ACC112 (cell line): Measurements from ENCODE around the gene DGKZ.
"Not testable (repeated sequence)": the region's sequence is repeated elsewhere in the genome, so short reads cannot be mapped to it uniquely, and the experiment has no call there.

ENCODE experiments used
- H2AFZ ChIP-seq: fragments of 200-600 bp; sonication (generic); one replicate; pipeline ENCODE4 v1.6.0; 2017; ENCODE audit warnings: antibody characterized with exemption, low read length; ENCODE audit not compliant: unreplicated experiment
- H3K27ac ChIP-seq: fragments of 200-600 bp; sonication (generic); 2 replicates; pipeline ENCODE4 v1.5.1; 2014; ENCODE audit warnings: low read depth, mild to moderate bottlenecking, antibody characterized with exemption, low read length, moderate library complexity
- H3K27me3 ChIP-seq: fragments of 200-600 bp; sonication (generic); 2 replicates; pipeline ENCODE4 v1.6.1; 2014; ENCODE audit warnings: mild to moderate bottlenecking, antibody characterized with exemption, low read length, moderate library complexity, mixed read lengths; ENCODE audit not compliant: insufficient read depth
- H3K36me3 ChIP-seq: fragments of 200-600 bp; sonication (generic); 2 replicates; pipeline ENCODE4 v1.6.1; 2016; ENCODE audit warnings: mild to moderate bottlenecking, antibody characterized with exemption, low read length, moderate library complexity, mixed read lengths; ENCODE audit not compliant: insufficient read depth
- H3K4me1 ChIP-seq: fragments of 200-600 bp; sonication (generic); one replicate; pipeline ENCODE4 v1.6.1; 2016; ENCODE audit warnings: low read length, mixed read lengths; ENCODE audit not compliant: insufficient read depth, unreplicated experiment, control insufficient read depth
- H3K4me3 ChIP-seq: fragments of 200-600 bp; sonication (generic); 2 replicates; pipeline ENCODE4 v1.5.1; 2014; ENCODE audit warnings: mild to moderate bottlenecking, low read depth, low read length
- H3K79me2 ChIP-seq: fragments of 200-600 bp; sonication (generic); one replicate; pipeline ENCODE4 v1.6.0; 2016; ENCODE audit warnings: low read length; ENCODE audit not compliant: control insufficient read depth, unreplicated experiment, insufficient read depth

The DGKZ gene

GRCh38 chr11:46377290-46377689 lies 30.0 kb downstream of the DGKZ start:
- no peak overlapping the region for H3K27ac ChIP-seq
- H3K79me2 ChIP-seq: no peaks in the 10 kb centered on the region
- H3K36me3 ChIP-seq: no peaks in the 10 kb centered on the region
- H2AFZ ChIP-seq: no peak overlapping the region
- no peaks in the 10 kb centered on the region for H3K4me1 ChIP-seq
- no peaks in the 10 kb centered on the region for H3K27me3 ChIP-seq
- H3K4me3 ChIP-seq: no peak overlapping the region

- H3K27me3 ChIP-seq: no peaks in the 10 kb centered on the region
- peaks cover 2% of the 10 kb centered on the region for H3K4me1 ChIP-seq
- no peak overlapping the region for H3K27ac ChIP-seq
- H3K79me2 ChIP-seq: no peaks in the 10 kb centered on the region
- H3K36me3 ChIP-seq: no peaks in the 10 kb centered on the region
- no peak overlapping the region for H2AFZ ChIP-seq
- H3K4me3 ChIP-seq: no peak overlapping the region
These were observed 30.6 kb downstream of the DGKZ start for GRCh38 chr11:46377831-46378230.

GRCh38 chr11:46378296-46378695 lies 31.0 kb downstream of the DGKZ start:
- peaks cover 5% of the 10 kb centered on the region for H3K4me1 ChIP-seq
- no peak overlapping the region for H3K27ac ChIP-seq
- H3K27me3 ChIP-seq: no peaks in the 10 kb centered on the region
- no peaks in the 10 kb centered on the region for H3K79me2 ChIP-seq
- no peak overlapping the region for H3K4me3 ChIP-seq
- H3K36me3 ChIP-seq: no peaks in the 10 kb centered on the region
- no peak overlapping the region for H2AFZ ChIP-seq

- H3K79me2 ChIP-seq: no peaks in the 10 kb centered on the region
- no peak overlapping the region for H3K27ac ChIP-seq
- no peaks in the 10 kb centered on the region for H3K36me3 ChIP-seq
- H3K27me3 ChIP-seq: no peaks in the 10 kb centered on the region
- H3K4me1 ChIP-seq: peaks cover 12% of the 10 kb centered on the region
- H3K4me3 ChIP-seq: no peak overlapping the region
- H2AFZ ChIP-seq: no peak overlapping the region
These were observed 31.7 kb downstream of the DGKZ start for GRCh38 chr11:46378811-46379481.

GRCh38 chr11:46379482-46380293 lies 32.4 kb downstream of the DGKZ start:
- H3K36me3 ChIP-seq: not testable (repeated sequence)

GRCh38 chr11:46380340-46381047 lies 33.2 kb downstream of the DGKZ start:
- Histone ChIP-seq H3K27me3 (no peaks in the 10 kb centered on the region), H3K4me1 (peaks cover 15% of the 10 kb centered on the region), H3K27ac (peak overlapping the region; percentile 32; the same call in 1 of the 2 replicates), H2AFZ (peak overlapping the region; percentile 54), H3K79me2 (no peaks in the 10 kb centered on the region), H3K36me3 (no peaks in the 10 kb centered on the region), H3K4me3 (peak overlapping the region; percentile 80)

More at GRCh38 chr11:46379482-46380293, 32.4 kb downstream of the DGKZ start:
- peaks cover 15% of the 10 kb centered on the region for H3K4me1 ChIP-seq
- not testable (repeated sequence) for H3K79me2 ChIP-seq, H3K27ac ChIP-seq, H3K27me3 ChIP-seq, H2AFZ ChIP-seq, H3K4me3 ChIP-seq

GRCh38 chr11:46381048-46381818 lies 34.0 kb downstream of the DGKZ start, which contains the start of gene MDK:
TSS of gene MDK (plus strand) at chr11:46381669. CDS start at chr11:46382058, 389 bp downstream.
- H3K4me3 ChIP-seq: peak within 1 kb of the TSS; percentile 84
- H2AFZ ChIP-seq: peak within 1 kb of the TSS; percentile 54
- H3K36me3 ChIP-seq: no peaks in the 10 kb centered on the region
- peaks cover 15% of the 10 kb centered on the region for H3K4me1 ChIP-seq
- no peaks in the 10 kb centered on the region for H3K79me2 ChIP-seq
- H3K27ac ChIP-seq: peak within 1 kb of the TSS; percentile 32; the same call in 1 of the 2 replicates
- H3K27me3 ChIP-seq: no peaks in the 10 kb centered on the region

- no peaks in the 10 kb centered on the region for H3K79me2 ChIP-seq
- no peaks in the 10 kb centered on the region for H3K27me3 ChIP-seq
- H3K4me1 ChIP-seq: peaks cover 15% of the 10 kb centered on the region
- H3K27ac ChIP-seq: peak overlapping the region; percentile 9; the same call in 1 of the 2 replicates
- peak overlapping the region; percentile 84 for H3K4me3 ChIP-seq
- no peaks in the 10 kb centered on the region for H3K36me3 ChIP-seq
- peak overlapping the region; percentile 31 for H2AFZ ChIP-seq
These were observed 34.8 kb downstream of the DGKZ start for GRCh38 chr11:46381819-46382645.

- Histone ChIP-seq H3K27ac (no peak overlapping the region), H3K36me3 (no peaks in the 10 kb centered on the region), H3K4me1 (peaks cover 15% of the 10 kb centered on the region), H2AFZ (no peak overlapping the region), H3K4me3 (peak overlapping the region; percentile 84), H3K79me2 (no peaks in the 10 kb centered on the region), H3K27me3 (peaks cover under 1% of the 10 kb centered on the region; the same call in 1 of the 2 replicates)
These were observed 35.6 kb downstream of the DGKZ start for GRCh38 chr11:46382646-46383403.
